Spinal cord (tissue), 10 donors: ENCODE data around the gene BUD23. TPM values are rescaled to one million over a fixed set of nuclear protein-coding genes. Genes with fewer than 3 reads are reported as not detected.
A peak's percentile ranks its signal among the peaks of the same experiment; 100 is the strongest.

Experiments
- DNase-seq, 6 donors: peaks; one replicate each; pipeline versions ENCODE4 v3.0.0 to v3.0.0-alpha.2; 2013 to 2015; ENCODE audit warnings: low spot score in 6 of 6, low read depth in 4 of 6
- H3K27ac ChIP-seq: one replicate; pipeline ENCODE4 v1.5.1; 2013; ENCODE audit warnings: low read depth, low read length, control low read depth
- H3K27me3 ChIP-seq: one replicate; pipeline ENCODE4 v1.6.1; 2013; ENCODE audit warnings: low read length; ENCODE audit not compliant: control insufficient read depth, insufficient read depth
- H3K36me3 ChIP-seq: one replicate; pipeline ENCODE4 v1.6.1; 2013; ENCODE audit warnings: low read length; ENCODE audit not compliant: control insufficient read depth, insufficient read depth
- H3K4me1 ChIP-seq: one replicate; pipeline ENCODE4 v1.6.1; 2013; ENCODE audit warnings: low read length; ENCODE audit not compliant: control insufficient read depth, insufficient read depth
- H3K4me3 ChIP-seq: one replicate; pipeline ENCODE4 v1.5.1; 2013; ENCODE audit warnings: low read depth, low read length, control low read depth
- H3K9me3 ChIP-seq: one replicate; pipeline ENCODE4 v1.6.1; 2013; ENCODE audit warnings: low read length; ENCODE audit not compliant: control insufficient read depth, insufficient read depth
- WGBS: methylation state at CpG from one replicate; pipeline ENCODE4 v1.1.5; 2013; ENCODE audit warnings: missing lambda C conversion rate; ENCODE audit not compliant: insufficient coverage; 5-methylcytosine and 5-hydroxymethylcytosine counted together
- polyA plus RNA-seq, 2 donors: library from polyadenylated mRNA; unstranded; fragments of 120-200 nt; gene quantifications; one replicate each; pipeline ENCODE4 v1.2.1, GENCODE V29; 2013; ENCODE audit not compliant: insufficient read length in 2 of 2
- total RNA-seq, 2 donors: library from RNA; depleted of rRNA in 1 of 2; stranded (reverse); fragments of 120-200 nt in 1 of 2; fragments of >200 nt in 1 of 2; gene quantifications; one replicate each; pipeline versions ENCODE4 v1.2.3 to v1.2.4, GENCODE V29; 2013 to 2014
- donor health status: healthy.

Gene BUD23
- total and polyA plus RNA-seq, 4 donors, result 24.6 to 107 (median 55.8) TPM

DNA sequence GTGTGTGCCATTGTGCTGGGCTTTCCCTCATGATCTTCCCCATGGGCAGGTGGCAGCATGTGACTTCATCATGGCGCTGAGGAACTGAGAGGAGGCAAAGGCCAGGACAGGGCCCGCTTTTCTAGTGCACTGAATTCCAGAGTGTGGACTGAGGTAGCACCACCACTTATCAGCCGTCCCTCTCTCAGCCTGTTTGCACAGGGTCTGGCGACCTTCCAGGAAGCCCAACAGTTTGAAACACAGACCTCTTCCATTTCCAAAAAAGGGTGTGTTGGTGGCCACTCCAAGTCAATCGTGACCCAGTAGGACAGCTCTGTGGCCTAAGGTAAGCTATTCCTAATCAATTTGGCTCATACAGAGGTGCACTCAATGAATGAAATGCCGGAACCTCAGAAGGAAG, 4.5 kb upstream of the BUD23 start:
- Histone ChIP-seq H3K4me1 (peaks cover 25% of the 10 kb centered on the region), H3K27me3 (no peaks in the 10 kb centered on the region), H3K4me3 (no peak overlapping the region), H3K36me3 (peaks cover 28% of the 10 kb centered on the region), H3K9me3 (no peaks in the 10 kb centered on the region), H3K27ac (no peak overlapping the region)
- WGBS, result 87% methylated on average over 4 of the region's 6 CpGs
- DNase-seq, result no peak

GRCh38 chr7:73679709-73680108, 3.7 kb upstream of the BUD23 start:
- Histone ChIP-seq H3K4me1 (peaks cover 33% of the 10 kb centered on the region), H3K36me3 (peaks cover 28% of the 10 kb centered on the region), H3K27ac (no peak overlapping the region), H3K27me3 (no peaks in the 10 kb centered on the region), H3K4me3 (no peak overlapping the region), H3K9me3 (no peaks in the 10 kb centered on the region)
- WGBS, result 91% methylated on average over 1 of the region's 2 CpGs
- DNase-seq, result no peak

GRCh38 chr7:73680501-73680900, 2.9 kb upstream of the BUD23 start:
- WGBS, result 89% methylated on average over 4 of the region's 7 CpGs
- DNase-seq, result no peak
- Histone ChIP-seq H3K9me3 (no peaks in the 10 kb centered on the region), H3K27me3 (no peaks in the 10 kb centered on the region), H3K27ac (no peak overlapping the region), H3K4me3 (no peak overlapping the region), H3K4me1 (peaks cover 39% of the 10 kb centered on the region), H3K36me3 (peaks cover 31% of the 10 kb centered on the region)

DNA sequence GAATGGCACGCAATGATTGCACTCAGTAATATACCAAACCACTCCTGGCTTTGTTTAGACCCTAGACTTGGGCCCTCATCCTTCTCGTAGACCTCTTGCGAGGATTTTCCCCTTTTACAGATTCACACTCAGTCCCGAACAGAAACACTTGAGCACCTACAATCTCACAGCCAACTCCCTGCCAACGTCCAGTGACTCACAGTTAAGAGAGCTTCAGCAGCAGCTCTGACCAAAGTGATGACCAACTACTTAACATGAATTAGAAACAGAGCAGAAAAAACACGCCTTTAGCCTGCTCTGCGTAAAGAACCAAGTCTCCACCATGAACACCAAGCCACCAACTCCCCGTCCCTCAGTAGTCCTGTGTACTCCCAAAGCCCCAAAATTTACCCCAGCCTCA, 2.4 kb upstream of the BUD23 start:
- Histone ChIP-seq H3K27ac (no peak overlapping the region), H3K9me3 (no peaks in the 10 kb centered on the region), H3K27me3 (no peaks in the 10 kb centered on the region), H3K36me3 (peaks cover 33% of the 10 kb centered on the region), H3K4me1 (peaks cover 39% of the 10 kb centered on the region), H3K4me3 (no peak overlapping the region)
- WGBS, result 79% methylated on average over 6 of the region's 8 CpGs
- no peak for DNase-seq

- Histone ChIP-seq H3K4me1 (peaks cover 39% of the 10 kb centered on the region), H3K9me3 (no peaks in the 10 kb centered on the region), H3K27ac (no peak overlapping the region), H3K27me3 (no peaks in the 10 kb centered on the region), H3K4me3 (peak overlapping the region; percentile 91), H3K36me3 (peaks cover 42% of the 10 kb centered on the region)
- under 1% methylated on average over 32 of the region's 33 CpGs for WGBS
- DNase-seq, result no peak
These were observed 697 bp upstream of the BUD23 start for GRCh38 chr7:73682745-73683055.

DNA sequence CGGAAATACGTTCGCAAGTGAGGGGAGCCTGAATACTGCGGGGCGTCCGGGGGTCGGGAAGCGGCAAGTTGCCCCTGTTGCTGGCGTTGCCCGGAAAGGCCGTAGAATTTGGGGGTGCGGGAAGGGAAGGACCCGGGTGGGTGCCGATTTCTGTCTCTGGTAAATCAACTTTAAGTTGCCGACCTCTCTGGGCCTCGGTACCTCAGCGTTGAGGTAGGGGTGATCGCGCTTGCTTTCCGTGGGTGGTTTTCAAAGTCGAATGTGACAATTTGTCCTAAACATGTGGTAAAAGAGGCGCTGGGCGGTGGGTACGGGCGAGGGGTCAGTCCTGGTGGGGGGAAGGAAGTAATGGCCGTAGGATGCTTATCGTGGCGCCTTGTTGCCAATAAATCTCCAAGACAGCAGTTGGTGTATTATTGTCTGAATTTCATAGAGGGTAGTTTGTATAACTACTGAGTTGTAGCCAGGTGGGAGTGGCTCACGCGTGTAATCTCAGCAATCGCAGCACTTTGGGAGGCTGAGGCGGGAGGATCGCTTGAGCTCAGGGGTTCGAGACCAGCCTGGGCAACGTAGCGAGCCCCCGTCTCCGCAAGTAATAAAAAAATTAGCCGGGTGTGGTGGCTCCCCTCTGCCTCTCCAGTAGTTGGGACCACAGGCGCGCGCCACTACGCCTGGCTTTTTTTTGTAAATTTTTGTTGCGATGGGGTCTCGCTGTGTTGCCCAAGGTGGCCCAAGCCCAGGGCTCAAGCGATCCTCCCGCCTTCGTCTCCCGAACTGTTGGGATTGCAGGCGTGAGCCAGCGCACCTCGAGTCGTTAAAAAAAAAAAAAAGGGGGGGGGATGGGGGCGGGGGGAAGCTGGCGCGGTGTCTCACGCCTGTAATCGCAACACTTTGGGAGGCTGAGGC, 644 bp downstream of the BUD23 start:
- DNase-seq, result no peak
- no peaks in the 10 kb centered on the region for H3K27me3 ChIP-seq
- H3K27ac ChIP-seq, result peak overlapping the region; percentile 52
- peak overlapping the region; percentile 91 for H3K4me3 ChIP-seq
- H3K4me1 ChIP-seq, result peaks cover 39% of the 10 kb centered on the region
- no peaks in the 10 kb centered on the region for H3K9me3 ChIP-seq
- H3K36me3 ChIP-seq, result peaks cover 42% of the 10 kb centered on the region
- whole genome bisulfite sequencing, result 12% methylated on average over 43 of the region's 58 CpGs

- H3K4me3 ChIP-seq, result no peak overlapping the region
These were observed 1.9 kb downstream of the BUD23 start for GRCh38 chr7:73685311-73685710.

GRCh38 chr7:73688288-73688687, 4.9 kb downstream of the BUD23 start:
- Histone ChIP-seq H3K4me1 (peaks cover 16% of the 10 kb centered on the region), H3K36me3 (peaks cover 62% of the 10 kb centered on the region), H3K4me3 (no peak overlapping the region), H3K27me3 (no peaks in the 10 kb centered on the region), H3K9me3 (no peaks in the 10 kb centered on the region), H3K27ac (no peak overlapping the region)
- DNase-seq, result no peak
- WGBS, result 97% methylated on average over 6 of the region's 8 CpGs

More at GRCh38 chr7:73685311-73685710, 1.9 kb downstream of the BUD23 start:
- no peak overlapping the region for H3K27ac ChIP-seq
- 97% methylated on average over 17 of the region's 18 CpGs for WGBS
- peaks cover 48% of the 10 kb centered on the region for H3K36me3 ChIP-seq
- no peaks in the 10 kb centered on the region for H3K27me3 ChIP-seq
- peaks cover 39% of the 10 kb centered on the region for H3K4me1 ChIP-seq
- no peak for DNase-seq
- H3K9me3 ChIP-seq, result no peaks in the 10 kb centered on the region

GRCh38 chr7:73690646-73691045, 7.2 kb downstream of the BUD23 start:
- no peaks in the 10 kb centered on the region for H3K27me3 ChIP-seq

DNA sequence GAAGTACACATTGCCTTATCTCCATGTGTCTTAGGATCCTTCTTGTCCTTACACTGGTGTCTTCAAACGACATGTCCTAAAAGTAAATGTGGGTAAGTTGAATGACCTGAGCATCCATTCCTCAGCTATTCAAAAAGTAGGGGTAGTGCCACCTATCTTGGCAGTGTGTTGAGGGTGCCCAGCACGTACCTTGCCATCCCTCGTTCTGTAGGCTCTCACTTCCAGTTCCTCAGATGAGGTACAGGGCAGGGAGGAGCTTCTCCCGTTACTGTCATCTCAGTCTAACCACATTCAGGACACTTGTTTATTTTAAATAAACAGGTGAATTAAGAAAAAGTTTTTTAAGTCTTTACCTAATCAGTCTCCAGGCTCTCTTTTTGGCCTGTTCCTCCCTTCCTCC, 13.0 kb downstream of the BUD23 start:
- Histone ChIP-seq H3K27ac (no peak overlapping the region), H3K4me1 (no peaks in the 10 kb centered on the region), H3K27me3 (no peaks in the 10 kb centered on the region), H3K9me3 (no peaks in the 10 kb centered on the region), H3K36me3 (peaks cover 86% of the 10 kb centered on the region), H3K4me3 (no peak overlapping the region)
- no peak for DNase-seq
- no CpG with 5 or more reads among the region's 4 CpGs for WGBS

More at GRCh38 chr7:73690646-73691045, 7.2 kb downstream of the BUD23 start:
- H3K4me3 ChIP-seq, result no peak overlapping the region
- no peak overlapping the region for H3K27ac ChIP-seq
- peaks cover 81% of the 10 kb centered on the region for H3K36me3 ChIP-seq
- no peaks in the 10 kb centered on the region for H3K4me1 ChIP-seq
- no peak for DNase-seq
- 89% methylated on average over 5 of the region's 7 CpGs for WGBS
- H3K9me3 ChIP-seq, result no peaks in the 10 kb centered on the region
